ENCODE data around the gene SPDYA.
"Not testable (repeated sequence)": the region's sequence is repeated elsewhere in the genome, so short reads cannot be mapped to it uniquely, and the experiment has no call there.

Gene SPDYA

DNA sequence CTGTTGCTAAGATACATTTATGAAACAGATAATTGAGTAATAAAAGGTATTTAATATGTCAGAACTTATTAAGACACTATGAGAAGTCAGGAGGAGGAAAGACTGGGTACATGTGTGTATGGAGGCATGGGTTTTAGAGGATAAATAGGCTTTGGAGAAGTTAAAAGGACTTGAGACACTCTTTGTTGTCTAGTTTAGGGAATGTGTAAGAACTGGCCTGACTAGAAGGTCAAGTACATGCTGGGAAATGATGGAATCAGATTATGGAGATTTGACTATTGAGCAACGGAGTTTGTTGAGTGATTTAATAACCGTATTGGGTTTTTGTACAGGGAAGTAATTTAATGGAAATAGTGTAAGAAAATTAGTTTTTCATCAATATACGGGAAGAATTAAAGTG lies 28.2 kb upstream of the SPDYA start:
- Histone ChIP-seq H3K4me3 (ENCODE audit: low read length) (no peak overlapping the region), H3K36me3 (ENCODE audit: control insufficient read depth, insufficient read depth, low read length) (peaks cover 15% of the 10 kb centered on the region), H3K27ac (ENCODE audit: low read depth, low read length) (no peak overlapping the region), H3K27me3 (ENCODE audit: control insufficient read depth, insufficient read depth, low read length) (no peaks in the 10 kb centered on the region), H3K4me1 (ENCODE audit: control insufficient read depth, insufficient read depth, low read length) (no peaks in the 10 kb centered on the region), H3K9ac (ENCODE audit: low read length) (no peak overlapping the region)

GRCh38 chr2:28784570-28784969 lies 26.1 kb upstream of the SPDYA start:
- not testable (repeated sequence) for H3K27ac ChIP-seq (ENCODE audit: low read depth, low read length); H3K4me3 ChIP-seq (ENCODE audit: low read length); H3K27me3 ChIP-seq (ENCODE audit: control insufficient read depth, insufficient read depth, low read length); H3K4me1 ChIP-seq (ENCODE audit: control insufficient read depth, insufficient read depth, low read length); H3K9ac ChIP-seq (ENCODE audit: low read length)
- H3K36me3 ChIP-seq (ENCODE audit: control insufficient read depth, insufficient read depth, low read length) = peaks cover 17% of the 10 kb centered on the region

DNA sequence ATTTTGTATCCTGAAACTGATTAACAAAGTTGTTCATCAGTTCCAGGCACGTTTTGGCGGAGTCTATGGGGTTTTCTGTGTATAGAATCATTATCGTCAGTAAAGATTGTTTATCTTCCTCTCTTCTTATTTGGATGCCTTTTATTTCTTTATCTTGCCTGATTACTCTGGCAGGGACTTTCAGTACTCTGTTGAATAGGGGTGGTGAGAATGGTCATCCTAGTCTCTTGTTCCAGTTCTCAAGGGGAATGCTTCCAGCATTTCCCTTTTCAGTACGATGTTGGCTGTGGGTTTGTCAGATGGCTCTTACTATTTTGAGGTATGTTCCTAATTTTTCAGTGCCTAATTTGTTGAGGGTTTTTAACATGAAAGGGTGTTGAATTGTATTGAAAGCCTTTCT lies 14.0 kb upstream of the SPDYA start:
- no peak overlapping the region for H3K9ac ChIP-seq (ENCODE audit: low read length)
- H3K4me3 ChIP-seq (ENCODE audit: low read length) = no peak overlapping the region
- H3K4me1 ChIP-seq (ENCODE audit: control insufficient read depth, insufficient read depth, low read length) = no peaks in the 10 kb centered on the region
- peaks cover 10% of the 10 kb centered on the region for H3K36me3 ChIP-seq (ENCODE audit: control insufficient read depth, insufficient read depth, low read length)
- H3K27ac ChIP-seq (ENCODE audit: low read depth, low read length) = no peak overlapping the region
- H3K27me3 ChIP-seq (ENCODE audit: control insufficient read depth, insufficient read depth, low read length) = no peaks in the 10 kb centered on the region

DNA sequence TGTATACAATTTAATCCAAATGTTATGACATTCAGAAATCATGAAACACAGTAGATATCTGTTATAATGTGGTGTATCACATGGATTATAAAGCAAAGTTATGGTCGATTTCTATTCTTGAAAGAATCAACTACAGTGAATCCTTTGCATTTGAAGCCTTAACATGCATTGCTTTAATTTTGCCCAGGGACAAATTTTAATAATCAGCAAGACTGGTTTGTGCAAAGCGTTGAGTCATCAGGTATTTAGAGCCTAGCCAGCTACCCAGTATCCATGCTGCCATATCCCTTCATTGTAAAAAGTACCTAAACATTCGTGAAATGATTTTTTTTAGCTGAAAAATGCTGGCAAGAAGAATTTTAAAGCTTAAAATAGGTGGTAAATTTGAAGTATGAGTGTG lies 8.9 kb upstream of the SPDYA start:
- Histone ChIP-seq H3K4me1 (ENCODE audit: control insufficient read depth, insufficient read depth, low read length) (no peaks in the 10 kb centered on the region), H3K36me3 (ENCODE audit: control insufficient read depth, insufficient read depth, low read length) (peaks cover 12% of the 10 kb centered on the region), H3K27me3 (ENCODE audit: control insufficient read depth, insufficient read depth, low read length) (no peaks in the 10 kb centered on the region), H3K9ac (ENCODE audit: low read length) (no peak overlapping the region), H3K4me3 (ENCODE audit: low read length) (no peak overlapping the region), H3K27ac (ENCODE audit: low read depth, low read length) (no peak overlapping the region)

DNA sequence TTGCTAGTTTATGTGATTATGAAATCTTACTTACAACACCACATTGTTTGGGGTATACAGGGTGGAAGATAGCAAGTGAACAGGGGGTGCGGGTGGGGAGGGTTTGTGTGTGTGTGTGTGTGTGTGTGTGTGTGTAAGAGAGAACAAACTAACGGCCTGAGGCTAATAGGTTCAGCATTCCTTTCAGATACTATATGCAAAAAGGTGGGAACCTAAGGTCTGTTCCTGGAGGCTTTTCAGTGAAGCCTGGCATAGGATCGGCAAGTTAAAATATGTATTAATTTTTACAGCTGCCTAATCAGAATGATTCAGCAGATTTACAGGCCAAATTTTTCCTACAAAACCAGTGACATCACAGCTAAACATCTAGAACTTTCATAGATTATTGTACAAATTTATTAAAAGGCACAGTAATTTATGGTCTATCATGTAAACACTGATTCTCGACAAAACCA lies 7.6 kb upstream of the SPDYA start:
- H3K4me3 ChIP-seq (ENCODE audit: low read length) = no peak overlapping the region
- no peak overlapping the region for H3K27ac ChIP-seq (ENCODE audit: low read depth, low read length)
- H3K4me1 ChIP-seq (ENCODE audit: control insufficient read depth, insufficient read depth, low read length) = no peaks in the 10 kb centered on the region
- H3K36me3 ChIP-seq (ENCODE audit: control insufficient read depth, insufficient read depth, low read length) = peaks cover 9% of the 10 kb centered on the region
- H3K27me3 ChIP-seq (ENCODE audit: control insufficient read depth, insufficient read depth, low read length) = no peaks in the 10 kb centered on the region
- no peak overlapping the region for H3K9ac ChIP-seq (ENCODE audit: low read length)

DNA sequence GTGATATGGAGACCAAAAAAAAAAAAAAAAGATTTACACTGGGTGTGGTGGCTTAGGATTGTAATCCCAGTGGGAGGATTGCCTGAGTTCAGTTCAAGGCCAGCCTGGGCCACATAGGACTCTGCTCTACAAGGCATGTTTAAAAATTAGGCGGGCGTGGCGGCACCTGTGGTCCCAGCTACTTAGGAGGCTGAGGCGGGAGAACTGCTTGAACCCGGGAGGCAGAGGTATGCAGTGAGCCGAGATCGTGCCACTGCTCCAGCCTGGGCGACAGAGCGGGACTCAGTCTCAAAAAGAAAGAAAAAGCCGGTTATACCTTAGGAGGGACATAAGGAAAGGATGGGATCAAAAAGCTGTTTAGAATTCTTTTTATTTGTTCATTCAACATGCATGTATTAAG lies 707 bp upstream of the SPDYA start:
- Histone ChIP-seq H3K4me3 (ENCODE audit: low read length) (peak overlapping the region; percentile 72), H3K27ac (ENCODE audit: low read depth, low read length) (no peak overlapping the region), H3K9ac (ENCODE audit: low read length) (no peak overlapping the region), H3K36me3 (ENCODE audit: control insufficient read depth, insufficient read depth, low read length) (peaks cover 7% of the 10 kb centered on the region), H3K27me3 (ENCODE audit: control insufficient read depth, insufficient read depth, low read length) (no peaks in the 10 kb centered on the region), H3K4me1 (ENCODE audit: control insufficient read depth, insufficient read depth, low read length) (peaks cover 3% of the 10 kb centered on the region)

- no peaks in the 10 kb centered on the region for H3K36me3 ChIP-seq (ENCODE audit: control insufficient read depth, insufficient read depth, low read length)
- no peak overlapping the region for H3K4me3 ChIP-seq (ENCODE audit: low read length)
- no peaks in the 10 kb centered on the region for H3K4me1 ChIP-seq (ENCODE audit: control insufficient read depth, insufficient read depth, low read length)
- H3K27ac ChIP-seq (ENCODE audit: low read depth, low read length) = no peak overlapping the region
- H3K27me3 ChIP-seq (ENCODE audit: control insufficient read depth, insufficient read depth, low read length) = no peaks in the 10 kb centered on the region
- H3K9ac ChIP-seq (ENCODE audit: low read length) = no peak overlapping the region
Measured at GRCh38 chr2:28818053-28818452, 7.4 kb downstream of the SPDYA start.

GRCh38 chr2:28821295-28821958 lies 10.8 kb downstream of the SPDYA start:
- no peak overlapping the region for H3K4me3 ChIP-seq (ENCODE audit: low read length)
- no peak overlapping the region for H3K9ac ChIP-seq (ENCODE audit: low read length)
- no peaks in the 10 kb centered on the region for H3K36me3 ChIP-seq (ENCODE audit: control insufficient read depth, insufficient read depth, low read length)

DNA sequence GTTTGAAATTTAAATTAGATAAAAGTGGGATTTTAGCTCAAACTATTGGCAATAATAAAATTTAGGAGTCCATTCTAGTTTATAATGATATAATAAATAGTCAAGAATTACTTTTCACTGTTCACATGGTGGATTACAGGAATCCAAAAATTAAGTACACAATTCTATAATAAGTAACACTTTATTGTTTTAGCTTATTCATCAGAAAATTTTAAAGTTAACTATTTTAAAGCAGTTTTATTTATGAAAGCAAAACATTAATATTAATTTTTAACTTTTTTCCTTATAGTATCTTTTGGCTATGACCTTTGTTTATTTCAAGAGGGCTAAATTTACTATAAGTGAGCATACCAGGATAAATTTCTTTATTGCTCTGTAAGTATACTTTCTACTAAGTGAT lies 11.4 kb downstream of the SPDYA start:
- H3K27ac ChIP-seq (ENCODE audit: low read depth, low read length) = no peak overlapping the region
- H3K4me3 ChIP-seq (ENCODE audit: low read length) = no peak overlapping the region
- H3K36me3 ChIP-seq (ENCODE audit: control insufficient read depth, insufficient read depth, low read length) = no peaks in the 10 kb centered on the region
- no peaks in the 10 kb centered on the region for H3K4me1 ChIP-seq (ENCODE audit: control insufficient read depth, insufficient read depth, low read length)
- no peaks in the 10 kb centered on the region for H3K27me3 ChIP-seq (ENCODE audit: control insufficient read depth, insufficient read depth, low read length)
- H3K9ac ChIP-seq (ENCODE audit: low read length) = no peak overlapping the region

More at GRCh38 chr2:28821295-28821958, 10.8 kb downstream of the SPDYA start:
- H3K4me1 ChIP-seq (ENCODE audit: control insufficient read depth, insufficient read depth, low read length) = no peaks in the 10 kb centered on the region
- no peaks in the 10 kb centered on the region for H3K27me3 ChIP-seq (ENCODE audit: control insufficient read depth, insufficient read depth, low read length)
- no peak overlapping the region for H3K27ac ChIP-seq (ENCODE audit: low read depth, low read length)

DNA sequence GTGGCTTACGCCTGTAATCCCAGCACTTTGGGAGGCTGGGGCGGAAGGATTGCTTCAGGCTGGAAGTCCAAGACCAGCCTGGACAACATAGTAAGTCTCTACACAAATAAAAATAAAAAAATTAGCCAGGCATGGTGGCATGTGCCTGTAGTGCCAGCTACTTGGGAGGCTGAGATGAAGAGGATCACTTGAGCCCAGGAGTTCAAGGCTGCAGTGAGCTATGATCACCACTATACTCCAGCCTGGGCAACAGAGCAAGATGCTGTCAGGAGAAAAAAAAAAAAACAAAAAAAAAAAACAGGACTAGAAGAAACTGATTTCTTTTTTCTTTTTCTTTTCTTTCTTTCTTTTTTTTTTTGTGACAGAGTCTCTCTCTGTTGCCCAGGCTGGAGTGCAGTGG lies 13.6 kb downstream of the SPDYA start:
- no peaks in the 10 kb centered on the region for H3K36me3 ChIP-seq (ENCODE audit: control insufficient read depth, insufficient read depth, low read length)
- no peak overlapping the region for H3K4me3 ChIP-seq (ENCODE audit: low read length)
- no peaks in the 10 kb centered on the region for H3K27me3 ChIP-seq (ENCODE audit: control insufficient read depth, insufficient read depth, low read length)
- no peak overlapping the region for H3K27ac ChIP-seq (ENCODE audit: low read depth, low read length)
- no peaks in the 10 kb centered on the region for H3K4me1 ChIP-seq (ENCODE audit: control insufficient read depth, insufficient read depth, low read length)
- H3K9ac ChIP-seq (ENCODE audit: low read length) = no peak overlapping the region

DNA sequence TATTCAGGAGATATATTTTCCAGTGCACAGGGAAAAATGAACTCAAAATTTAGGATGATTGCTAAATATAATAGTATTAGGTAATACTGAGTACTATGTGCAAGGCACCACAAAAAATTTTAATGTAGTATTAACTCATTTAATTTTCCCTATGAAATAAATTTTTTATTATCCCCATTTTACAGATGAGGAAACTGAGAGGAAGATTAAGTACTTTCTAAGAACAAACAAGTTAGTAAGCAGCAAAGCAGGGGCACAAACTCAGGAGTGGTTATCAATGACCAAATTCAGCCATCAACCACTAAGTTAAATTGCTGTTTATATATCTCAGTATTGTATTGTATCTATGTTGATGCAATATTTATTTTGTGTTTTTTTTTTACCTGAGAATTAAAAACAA lies 14.2 kb downstream of the SPDYA start:
- H3K9ac ChIP-seq (ENCODE audit: low read length) = no peak overlapping the region
- H3K4me1 ChIP-seq (ENCODE audit: control insufficient read depth, insufficient read depth, low read length) = no peaks in the 10 kb centered on the region
- no peaks in the 10 kb centered on the region for H3K36me3 ChIP-seq (ENCODE audit: control insufficient read depth, insufficient read depth, low read length)
- no peak overlapping the region for H3K27ac ChIP-seq (ENCODE audit: low read depth, low read length)
- H3K27me3 ChIP-seq (ENCODE audit: control insufficient read depth, insufficient read depth, low read length) = no peaks in the 10 kb centered on the region
- H3K4me3 ChIP-seq (ENCODE audit: low read length) = no peak overlapping the region

DNA sequence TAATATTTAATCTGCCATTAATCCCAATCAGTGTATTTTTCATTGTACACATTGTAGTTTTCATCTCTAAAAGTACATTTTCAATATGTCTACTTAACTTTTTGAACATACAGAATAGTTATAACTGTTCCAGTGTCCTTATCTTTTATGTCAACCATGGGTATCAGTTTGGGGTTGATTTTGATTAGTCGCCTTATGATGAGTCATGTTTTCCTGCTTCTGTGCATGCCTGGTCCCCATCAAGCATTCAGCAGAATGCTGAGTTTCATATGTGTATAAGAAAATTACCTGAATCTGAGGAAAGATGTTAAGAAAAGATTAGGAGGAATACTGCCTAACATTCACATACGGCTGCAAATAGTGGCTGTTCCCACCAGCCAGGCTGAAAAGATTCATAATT lies 17.7 kb downstream of the SPDYA start:
- Histone ChIP-seq H3K4me1 (ENCODE audit: control insufficient read depth, insufficient read depth, low read length) (no peaks in the 10 kb centered on the region), H3K36me3 (ENCODE audit: control insufficient read depth, insufficient read depth, low read length) (no peaks in the 10 kb centered on the region), H3K4me3 (ENCODE audit: low read length) (no peak overlapping the region), H3K27ac (ENCODE audit: low read depth, low read length) (no peak overlapping the region), H3K27me3 (ENCODE audit: control insufficient read depth, insufficient read depth, low read length) (no peaks in the 10 kb centered on the region), H3K9ac (ENCODE audit: low read length) (no peak overlapping the region)

DNA sequence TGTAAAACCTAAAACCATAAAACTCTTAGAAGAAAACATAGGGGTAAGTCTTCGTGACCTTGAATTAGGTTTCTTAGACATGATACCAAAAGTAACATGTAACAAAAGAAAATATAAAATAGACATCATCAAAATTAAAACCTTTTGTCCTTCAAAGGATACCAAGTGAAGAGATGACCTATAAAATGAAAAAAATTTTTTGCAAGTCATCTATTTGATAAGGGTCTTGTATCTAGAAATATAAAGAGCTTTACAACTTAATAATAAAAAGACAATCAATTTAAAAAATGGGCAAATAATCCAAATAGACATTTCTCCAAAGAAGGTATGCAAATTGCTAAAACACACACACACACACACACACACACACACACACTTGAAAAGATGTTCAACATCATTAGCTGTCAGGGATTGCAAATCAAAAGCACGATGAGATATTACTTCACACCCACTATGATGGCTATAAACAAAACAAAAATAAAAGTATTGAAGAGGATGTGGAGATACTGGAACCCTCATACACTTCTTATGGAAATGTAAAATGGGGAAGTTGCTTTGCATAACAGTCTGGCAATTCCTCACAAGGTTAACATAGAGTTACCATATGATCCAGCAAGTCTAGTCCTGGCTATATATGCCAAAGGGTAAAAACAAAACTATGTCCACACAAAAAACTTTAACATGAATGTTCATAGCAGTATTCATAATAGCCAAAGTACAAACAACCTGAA lies 23.3 kb downstream of the SPDYA start:
- no peaks in the 10 kb centered on the region for H3K27me3 ChIP-seq (ENCODE audit: control insufficient read depth, insufficient read depth, low read length)
- no peaks in the 10 kb centered on the region for H3K4me1 ChIP-seq (ENCODE audit: control insufficient read depth, insufficient read depth, low read length)
- H3K9ac ChIP-seq (ENCODE audit: low read length) = no peak overlapping the region
- no peaks in the 10 kb centered on the region for H3K36me3 ChIP-seq (ENCODE audit: control insufficient read depth, insufficient read depth, low read length)
- H3K27ac ChIP-seq (ENCODE audit: low read depth, low read length) = no peak overlapping the region
- no peak overlapping the region for H3K4me3 ChIP-seq (ENCODE audit: low read length)
